Activated T-cell treated with anti-CD3 and anti-CD28 coated beads for 24 hours (primary cell): ENCODE results near the gene TNIP3.
"Not testable (repeated sequence)": the region's sequence is repeated elsewhere in the genome, so short reads cannot be mapped to it uniquely, and the experiment has no call there.

Experiments
- DNase-seq: peaks from one replicate; pipeline ENCODE4 v3.0.0-alpha.2; 2020; ENCODE audit warnings: low read depth

The TNIP3 gene

GRCh38 chr4:121164291-121164690 is at the start of gene TNIP3:
TSS of gene TNIP3 (minus strand) at chr4:121164321. CDS start at chr4:121164125, 196 bp downstream.
- DNase-seq = no peak

- no peak for DNase-seq
Observed at GRCh38 chr4:121212806-121213205, 48.7 kb upstream of the TNIP3 start.

DNA sequence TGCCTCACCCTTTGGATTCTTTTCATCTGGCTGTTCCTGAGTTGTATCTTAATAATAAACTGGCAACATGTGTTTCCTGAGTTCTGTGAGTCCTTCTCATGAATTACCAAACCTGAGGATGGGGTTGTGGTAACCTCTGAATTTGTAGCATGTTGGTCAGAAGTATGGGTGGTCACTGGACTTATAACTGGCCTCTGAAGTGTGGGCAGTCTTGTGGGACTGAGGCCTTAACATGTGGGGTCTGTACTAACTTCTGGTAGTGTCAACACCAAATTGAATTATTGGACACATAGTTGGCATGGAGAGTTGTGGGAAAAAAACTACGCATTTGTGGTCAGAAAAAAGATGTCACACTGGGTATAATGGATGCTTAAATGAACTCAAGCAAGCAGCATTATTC is 45.0 kb upstream of the TNIP3 start:
- no peak for DNase-seq

DNA sequence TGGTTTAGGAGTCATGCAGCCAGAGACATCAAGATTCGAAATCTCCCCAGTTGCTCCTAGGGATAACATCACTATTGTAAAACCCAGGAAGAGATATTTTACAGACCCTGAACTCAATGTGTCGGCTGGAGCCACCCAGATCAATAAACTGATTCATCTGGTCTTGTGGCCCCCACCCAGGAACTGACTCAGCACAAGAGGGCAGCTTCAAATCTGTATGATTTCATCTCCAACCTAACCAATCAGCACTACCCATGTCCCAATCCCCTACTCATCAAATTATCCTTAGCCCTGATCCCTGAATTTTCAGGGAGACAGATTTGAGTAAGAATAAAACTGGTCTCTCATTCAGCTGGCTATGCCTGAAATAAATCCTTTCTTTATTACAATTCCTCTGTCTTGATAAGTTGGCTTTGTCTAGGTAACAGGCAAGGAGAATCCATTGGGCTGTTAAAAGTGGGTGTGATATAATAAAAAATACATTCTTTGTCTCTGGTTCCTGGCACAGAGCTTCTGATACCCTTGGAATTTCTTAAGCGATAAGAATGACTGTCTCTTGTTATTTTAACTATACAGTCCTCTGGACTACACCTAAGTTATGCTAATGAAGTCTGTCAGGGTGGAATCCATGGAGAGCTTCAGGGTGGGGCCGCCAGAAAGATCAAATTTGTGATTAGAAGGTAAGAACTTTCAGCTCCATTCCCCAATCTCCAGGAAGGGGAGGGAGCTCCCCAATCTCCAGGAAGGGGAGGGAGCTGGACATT is 44.3 kb upstream of the TNIP3 start:
- DNase-seq = no peak

DNA sequence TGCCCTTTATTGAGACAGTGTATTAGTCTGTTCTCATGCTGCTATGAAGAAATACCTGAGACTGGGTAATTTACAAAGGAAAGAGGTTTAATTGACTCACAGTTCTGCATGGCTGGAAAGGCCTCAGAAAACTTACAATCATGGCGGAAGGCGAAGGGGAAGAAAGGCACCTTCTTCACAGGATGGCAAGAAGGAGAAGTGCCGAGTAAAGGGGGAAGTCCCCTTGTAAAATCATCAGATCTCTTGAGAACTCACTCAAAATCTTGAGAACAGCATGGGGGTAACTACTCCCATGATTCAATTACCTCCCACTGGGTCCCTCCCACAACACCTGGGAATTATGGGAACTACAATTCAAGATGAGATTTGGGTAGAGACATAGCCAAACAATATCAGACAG is 41.7 kb upstream of the TNIP3 start:
- not testable (repeated sequence) for DNase-seq

DNA sequence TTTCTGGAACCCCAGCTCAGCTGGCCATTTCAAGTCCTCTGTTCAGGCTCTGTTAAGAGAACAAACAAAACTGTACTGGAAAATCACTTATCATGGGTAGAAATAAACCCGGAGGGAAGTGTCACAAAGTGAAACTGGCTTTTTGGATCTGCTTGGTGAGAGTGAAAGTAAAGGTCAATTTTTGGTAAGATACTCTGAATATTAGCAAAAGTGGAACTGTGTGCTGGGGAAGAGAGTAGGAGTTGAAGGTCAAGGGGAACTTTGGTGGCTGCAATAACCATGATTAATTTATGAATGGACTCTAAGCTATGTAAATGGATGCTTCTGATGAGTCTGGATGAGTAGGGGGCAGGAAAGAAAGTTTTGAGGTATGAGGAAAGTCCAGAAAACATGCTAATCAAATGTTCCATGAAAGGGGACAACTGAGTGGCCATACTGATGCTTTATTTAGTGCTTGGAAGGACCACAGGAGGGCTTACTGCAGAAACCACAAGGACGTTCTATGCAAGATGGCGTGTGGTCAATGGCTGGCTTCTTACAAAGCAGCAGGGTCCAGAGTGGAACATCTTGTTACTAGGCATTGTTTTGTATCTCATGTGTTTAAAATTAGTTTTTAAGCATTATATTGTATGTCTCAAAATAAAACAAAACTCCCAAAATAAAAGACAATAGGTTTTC is 36.8 kb upstream of the TNIP3 start:
- DNase-seq = no peak

- DNase-seq = no peak
Observed at GRCh38 chr4:121199742-121200561, 35.8 kb upstream of the TNIP3 start.

DNA sequence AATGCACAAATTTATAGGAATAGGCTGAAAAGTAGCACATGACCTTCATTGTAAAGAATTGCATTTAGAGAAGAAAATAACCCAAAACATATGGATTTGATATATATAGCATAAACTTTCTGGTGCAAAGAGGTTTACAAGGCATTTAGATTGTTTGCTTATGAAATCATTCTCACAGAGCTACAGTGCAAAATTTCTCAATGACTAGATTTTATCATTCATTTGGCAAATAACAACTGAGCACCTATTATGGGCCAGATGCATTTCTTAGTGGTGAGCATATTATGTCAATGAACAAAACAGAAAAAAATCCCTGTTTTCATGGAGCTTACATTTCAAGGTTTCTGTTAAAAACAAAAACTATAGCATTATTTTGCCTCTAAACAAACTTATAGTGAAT is 34.1 kb upstream of the TNIP3 start:
- DNase-seq = no peak

GRCh38 chr4:121195649-121196048 is 31.5 kb upstream of the TNIP3 start:
- no peak for DNase-seq

DNA sequence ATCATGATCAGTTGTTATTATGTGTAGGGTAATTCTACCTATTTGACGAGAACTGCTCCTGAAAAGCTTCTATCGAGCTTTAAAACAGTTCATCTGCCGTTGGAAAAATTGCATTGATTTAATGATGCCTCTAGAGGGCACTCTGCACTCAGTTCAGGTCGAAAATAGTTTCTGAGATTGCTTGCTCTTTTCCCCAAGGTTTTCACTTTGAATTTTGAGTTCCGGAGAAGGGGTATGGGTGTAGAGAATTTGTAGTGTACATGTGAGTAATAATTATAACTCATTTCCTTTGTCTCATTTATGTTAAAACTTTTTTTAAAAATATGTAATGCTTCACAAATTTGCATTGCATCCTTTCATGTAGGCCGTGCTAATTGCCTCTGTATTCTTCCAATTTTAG is 28.4 kb upstream of the TNIP3 start:
- DNase-seq = no peak

GRCh38 chr4:121192013-121192412 is 27.9 kb upstream of the TNIP3 start:
- DNase-seq = no peak

DNA sequence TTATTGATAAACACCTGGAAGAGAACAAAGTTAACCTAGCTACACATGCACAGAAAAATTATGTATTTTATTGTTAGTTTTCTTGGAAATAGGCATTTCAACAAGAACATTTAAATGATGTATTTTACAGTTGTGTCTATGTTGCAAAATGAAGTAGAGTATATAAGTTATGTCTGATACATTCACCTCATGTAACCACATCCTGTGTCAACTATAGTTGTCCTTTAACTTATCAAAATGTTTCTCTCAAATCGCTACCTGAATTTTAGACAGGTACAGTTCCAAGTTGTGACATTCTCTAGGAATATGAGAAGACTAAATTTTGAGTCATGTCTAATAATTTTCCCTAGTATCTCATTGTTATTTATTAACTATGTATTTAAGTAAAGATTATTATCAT is 27.2 kb upstream of the TNIP3 start:
- DNase-seq = no peak

GRCh38 chr4:121190389-121190788 is 26.3 kb upstream of the TNIP3 start:
- no peak for DNase-seq

GRCh38 chr4:121189326-121190215 is 25.4 kb upstream of the TNIP3 start:
- no peak for DNase-seq

GRCh38 chr4:121187206-121187605 is 23.1 kb upstream of the TNIP3 start:
- no peak for DNase-seq

DNA sequence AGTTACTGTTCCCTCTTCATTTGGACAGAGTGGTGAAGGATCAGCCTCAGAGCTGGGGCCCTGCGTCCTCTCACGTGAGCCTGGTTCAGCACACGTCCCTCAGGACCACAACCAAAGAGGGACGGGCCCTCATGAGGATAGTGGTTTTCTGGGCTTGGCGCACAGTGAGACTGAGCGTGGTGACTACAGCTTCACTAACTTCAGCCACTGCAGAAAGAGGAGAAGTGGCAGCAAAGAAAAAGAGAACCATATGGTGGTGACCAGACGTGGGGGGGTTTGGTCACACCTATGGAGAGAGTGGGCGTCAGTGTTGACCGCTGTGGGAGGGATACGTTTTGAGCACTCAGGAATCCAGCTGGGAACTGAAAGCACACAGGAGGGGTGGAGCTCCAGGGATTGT is 21.8 kb upstream of the TNIP3 start:
- DNase-seq = no peak

GRCh38 chr4:121183989-121184388 is 19.9 kb upstream of the TNIP3 start:
- no peak for DNase-seq

DNA sequence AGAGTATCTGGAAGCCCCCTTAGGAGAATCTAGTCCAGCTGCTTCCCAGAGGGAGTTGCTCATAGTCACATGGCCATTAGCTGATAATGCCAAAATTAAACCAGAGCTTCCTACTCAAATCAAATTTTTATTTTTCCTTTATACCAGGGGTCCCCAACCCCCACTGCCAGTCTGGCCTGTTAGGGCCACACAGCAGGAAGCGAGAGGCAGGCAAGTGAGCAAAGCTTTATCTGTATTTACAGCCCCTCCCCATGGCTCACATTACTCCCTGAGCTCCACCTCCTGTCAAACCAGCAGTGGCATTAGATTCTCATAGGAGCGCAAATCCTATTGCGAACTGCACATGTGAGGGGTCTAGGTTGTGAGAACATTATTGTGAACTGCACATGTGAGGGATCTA is 19.2 kb upstream of the TNIP3 start:
- no peak for DNase-seq

GRCh38 chr4:121182296-121182695 is 18.2 kb upstream of the TNIP3 start:
- no peak for DNase-seq

- DNase-seq = no peak
Observed at GRCh38 chr4:121181493-121181892, 17.4 kb upstream of the TNIP3 start.

GRCh38 chr4:121180558-121180957 is 16.4 kb upstream of the TNIP3 start:
- DNase-seq = no peak
